Brain microvascular endothelial cell (primary cell): ENCODE results near the gene IP6K3.

Experiments used
- DNase-seq: peaks from one replicate; pipeline ENCODE4 v3.0.0-alpha.2; 2020
- H3K27ac ChIP-seq: fragments of 250-450 bp; sonication (Bioruptor Pico); 2 replicates; pipeline ENCODE4 v1.5.1; 2020; ENCODE audit warnings: mild to moderate bottlenecking, moderate library complexity
- H3K27me3 ChIP-seq: fragments of 250-450 bp; sonication (Bioruptor Pico); replicated peaks from 2 replicates; pipeline ENCODE4 v1.5.1; 2020; ENCODE audit warnings: mild to moderate bottlenecking
- H3K36me3 ChIP-seq: fragments of 250-450 bp; sonication (Bioruptor Pico); replicated peaks from 2 replicates; pipeline ENCODE4 v1.5.1; 2020; ENCODE audit warnings: mild to moderate bottlenecking
- H3K4me3 ChIP-seq: 2 replicates; pipeline ENCODE4 v1.5.1; 2011; ENCODE audit warnings: low read depth, mild to moderate bottlenecking, control low read depth, low read length, moderate library complexity
- in situ Hi-C: cut with HindIII; loops from 2 replicates; pipeline ENCODE4 v1.10.0; 2017; ENCODE audit warnings: low sequenced_read_pairs, low pct_ligation_motif_present
- TF ChIP-seq, protein P1 (sequence below): IDR thresholded peaks from 2 replicates; pipeline ENCODE4 v1.5.1; 2011; ENCODE audit warnings: low read depth, mild to moderate bottlenecking, moderate library complexity, low read length, control low read depth, inconsistent platforms; ENCODE audit errors: missing control alignments

IP6K3 gene, protein sequence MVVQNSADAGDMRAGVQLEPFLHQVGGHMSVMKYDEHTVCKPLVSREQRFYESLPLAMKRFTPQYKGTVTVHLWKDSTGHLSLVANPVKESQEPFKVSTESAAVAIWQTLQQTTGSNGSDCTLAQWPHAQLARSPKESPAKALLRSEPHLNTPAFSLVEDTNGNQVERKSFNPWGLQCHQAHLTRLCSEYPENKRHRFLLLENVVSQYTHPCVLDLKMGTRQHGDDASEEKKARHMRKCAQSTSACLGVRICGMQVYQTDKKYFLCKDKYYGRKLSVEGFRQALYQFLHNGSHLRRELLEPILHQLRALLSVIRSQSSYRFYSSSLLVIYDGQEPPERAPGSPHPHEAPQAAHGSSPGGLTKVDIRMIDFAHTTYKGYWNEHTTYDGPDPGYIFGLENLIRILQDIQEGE

DNA sequence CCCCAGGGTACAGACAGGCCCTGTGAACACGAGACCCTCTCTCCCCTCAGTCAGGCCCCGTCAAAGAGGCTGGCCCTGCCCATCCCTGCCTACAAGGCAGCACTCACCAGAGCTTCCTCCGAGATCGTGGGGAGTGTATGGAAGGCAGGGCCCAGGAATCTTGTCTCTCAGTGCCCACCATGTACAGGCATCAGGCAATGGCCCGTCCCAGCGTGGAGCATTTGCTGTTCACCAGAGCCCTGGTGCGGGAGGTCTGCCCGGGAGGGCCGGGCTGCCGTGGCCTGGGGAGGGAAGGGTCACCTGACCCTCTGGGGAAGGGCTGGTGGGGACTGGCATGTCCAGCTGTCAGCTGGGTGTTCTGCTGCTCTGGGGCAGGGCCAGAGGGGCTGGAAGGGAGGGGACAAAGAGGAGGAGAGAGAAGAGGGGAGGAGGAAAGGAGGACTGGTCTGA is at the start of gene IP6K3:
TSS of gene IP6K3 (minus strand) at position 255 of the 450 bp plus-strand sequence. CDS start 11,429 bp downstream, outside the sequence.
- no peak for DNase-seq
- Histone ChIP-seq H3K4me3 (no peak within 1 kb of the TSS), H3K27me3 (peaks cover 13% of the 10 kb centered on the region), H3K36me3 (no peaks in the 10 kb centered on the region), H3K27ac (no peak within 1 kb of the TSS)
- TF ChIP-seq, protein P1, sequence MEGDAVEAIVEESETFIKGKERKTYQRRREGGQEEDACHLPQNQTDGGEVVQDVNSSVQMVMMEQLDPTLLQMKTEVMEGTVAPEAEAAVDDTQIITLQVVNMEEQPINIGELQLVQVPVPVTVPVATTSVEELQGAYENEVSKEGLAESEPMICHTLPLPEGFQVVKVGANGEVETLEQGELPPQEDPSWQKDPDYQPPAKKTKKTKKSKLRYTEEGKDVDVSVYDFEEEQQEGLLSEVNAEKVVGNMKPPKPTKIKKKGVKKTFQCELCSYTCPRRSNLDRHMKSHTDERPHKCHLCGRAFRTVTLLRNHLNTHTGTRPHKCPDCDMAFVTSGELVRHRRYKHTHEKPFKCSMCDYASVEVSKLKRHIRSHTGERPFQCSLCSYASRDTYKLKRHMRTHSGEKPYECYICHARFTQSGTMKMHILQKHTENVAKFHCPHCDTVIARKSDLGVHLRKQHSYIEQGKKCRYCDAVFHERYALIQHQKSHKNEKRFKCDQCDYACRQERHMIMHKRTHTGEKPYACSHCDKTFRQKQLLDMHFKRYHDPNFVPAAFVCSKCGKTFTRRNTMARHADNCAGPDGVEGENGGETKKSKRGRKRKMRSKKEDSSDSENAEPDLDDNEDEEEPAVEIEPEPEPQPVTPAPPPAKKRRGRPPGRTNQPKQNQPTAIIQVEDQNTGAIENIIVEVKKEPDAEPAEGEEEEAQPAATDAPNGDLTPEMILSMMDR: no peak
- in situ Hi-C loops: no loop called here

DNA sequence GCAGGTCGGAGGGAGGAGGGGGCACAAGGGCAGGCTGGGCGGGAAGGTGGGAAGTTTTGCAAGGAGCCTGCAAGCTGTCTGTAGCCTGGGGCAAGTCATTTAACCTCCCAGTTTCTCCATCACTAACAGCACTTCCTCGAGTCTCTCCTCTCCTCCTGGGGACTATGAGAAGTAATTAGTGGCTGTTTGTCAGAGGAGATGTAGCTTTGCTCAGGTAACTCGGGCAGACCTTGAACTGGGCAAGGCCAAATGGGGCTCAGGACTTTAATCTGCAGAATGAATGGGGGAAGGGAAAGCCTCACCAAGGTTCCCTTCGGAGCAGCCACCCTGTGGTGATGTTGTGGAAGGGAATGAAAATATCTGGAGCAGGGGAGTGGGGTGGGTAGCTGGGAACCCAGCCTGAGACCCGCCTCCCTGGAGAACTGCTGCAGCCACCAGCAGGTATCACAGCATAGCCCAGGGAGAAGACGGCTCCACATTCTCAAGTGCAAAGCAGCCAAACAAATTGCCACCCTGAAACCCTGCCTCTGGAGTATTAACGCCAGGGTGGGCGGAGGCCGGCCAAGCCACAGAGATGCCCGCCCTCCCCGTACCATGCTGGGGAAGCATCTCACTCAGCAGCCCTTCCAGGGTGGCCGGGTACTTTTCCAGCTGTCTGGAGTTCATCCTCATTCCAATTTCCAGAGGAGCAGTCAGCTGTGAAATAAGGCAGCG is 48.4 kb upstream of the IP6K3 start:
- DNase-seq: no peak
- in situ Hi-C loops: no loop called here
- H3K36me3 ChIP-seq: no peaks in the 10 kb centered on the region
- no peak overlapping the region for H3K4me3 ChIP-seq
- TF ChIP-seq, protein P1: peak; percentile 23
- H3K27ac ChIP-seq: no peak overlapping the region
- H3K27me3 ChIP-seq: no peaks in the 10 kb centered on the region

DNA sequence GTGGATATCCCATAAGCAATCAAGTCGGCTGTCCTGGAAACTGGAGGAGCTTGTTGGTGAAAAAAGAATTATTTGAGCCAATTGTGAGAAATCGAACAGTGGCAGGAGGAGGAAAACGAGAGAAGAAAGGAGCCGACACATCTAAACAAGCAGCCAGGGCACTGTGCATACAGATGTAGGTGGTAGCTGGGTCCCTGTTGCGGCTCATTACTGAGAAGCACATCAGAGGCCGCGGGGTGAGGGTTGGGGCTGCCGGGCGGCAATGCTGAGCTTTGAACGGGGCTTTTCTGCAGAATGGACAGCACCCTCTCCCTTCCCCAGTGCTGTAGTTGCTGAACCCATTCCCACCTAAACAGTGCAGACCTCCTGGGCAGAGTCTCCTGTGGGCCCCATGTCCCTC is 46.3 kb upstream of the IP6K3 start:
- Histone ChIP-seq H3K36me3 (no peaks in the 10 kb centered on the region), H3K27me3 (no peaks in the 10 kb centered on the region), H3K27ac (no peak overlapping the region), H3K4me3 (no peak overlapping the region)
- TF ChIP-seq, protein P1: no peak
- in situ Hi-C loops: no loop called here
- DNase-seq: no peak

DNA sequence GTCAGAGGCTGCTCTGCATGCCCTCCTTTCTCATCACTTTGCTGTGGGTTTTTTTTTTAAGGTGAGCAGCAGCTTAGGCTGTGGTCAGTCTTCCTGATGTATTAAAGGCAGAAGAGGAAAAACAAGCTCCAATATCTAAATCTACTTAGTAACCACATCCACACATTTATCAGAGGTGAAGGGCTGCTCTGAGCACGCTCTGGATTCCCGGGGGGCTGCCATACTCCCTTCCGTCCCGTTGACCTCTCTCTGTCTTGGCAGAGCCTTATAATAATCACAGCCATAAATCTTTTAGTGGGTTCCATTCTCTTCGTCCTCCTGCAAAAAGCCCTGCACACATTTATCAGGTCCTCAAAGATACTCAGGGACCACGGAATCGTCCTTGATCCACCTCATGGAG is 44.9 kb upstream of the IP6K3 start:
- Histone ChIP-seq H3K36me3 (no peaks in the 10 kb centered on the region), H3K27ac (no peak overlapping the region)
- in situ Hi-C loops: no loop called here

DNA sequence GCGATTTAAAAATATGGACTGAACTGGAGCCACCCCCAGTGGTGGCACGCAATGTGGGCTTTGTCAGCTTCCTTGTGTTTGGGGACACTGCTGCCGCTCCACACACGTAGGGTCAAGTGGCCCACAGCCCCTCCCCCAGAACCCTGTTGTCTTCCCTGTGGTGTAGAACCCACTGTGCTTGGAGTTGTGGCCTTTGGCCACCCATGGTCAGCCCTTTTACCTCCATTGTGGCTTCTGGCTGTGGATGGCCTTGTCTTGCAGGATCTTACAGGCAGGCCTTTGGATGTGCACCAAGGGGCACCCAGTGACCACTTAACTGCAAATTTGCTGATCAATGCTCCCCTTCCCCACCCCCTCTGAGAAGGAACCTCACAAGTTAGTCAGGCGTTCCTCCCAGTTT is 44.2 kb upstream of the IP6K3 start:
- no peaks in the 10 kb centered on the region for H3K27me3 ChIP-seq
- no peak for DNase-seq
- no peaks in the 10 kb centered on the region for H3K36me3 ChIP-seq
- TF ChIP-seq, protein P1: no peak
- no peak overlapping the region for H3K4me3 ChIP-seq
- in situ Hi-C loops: no loop called here
- H3K27ac ChIP-seq: no peak overlapping the region

More for the DNA sequence above, 44.9 kb upstream of the IP6K3 start:
- TF ChIP-seq, protein P1: no peak
- DNase-seq: no peak
- Histone ChIP-seq H3K27me3 (no peaks in the 10 kb centered on the region), H3K4me3 (no peak overlapping the region)
